Upper lobe of left lung (tissue), 6 donors: ENCODE measurements around the gene AHRR. TPM values are rescaled to one million over a fixed set of nuclear protein-coding genes. Genes with fewer than 3 reads are reported as not detected.

Experiments
- ATAC-seq, 2 donors: fragments of 200-7000 bp; cut with Tn5 transposase; one replicate each; pipeline ENCODE4 v1.9.1; 2022; ENCODE audit warnings: mild to moderate bottlenecking in 2 of 2, moderate library complexity in 2 of 2; ENCODE audit not compliant: low FRiP score in 2 of 2
- DNase-seq, 2 donors: peaks; one replicate each; pipeline ENCODE4 v3.0.0-alpha.2; 2019 to 2020
- H3K27ac ChIP-seq, 4 donors: fragments of 200-600 bp; sonication (generic); one replicate each; pipeline ENCODE4 v1.5.1; 2016 to 2019
- H3K27me3 ChIP-seq, 4 donors: fragments of 200-600 bp; sonication (generic); one replicate each; pipeline ENCODE4 v1.5.1; 2017 to 2019
- H3K36me3 ChIP-seq, 4 donors: fragments of 200-600 bp; sonication (generic); one replicate each; pipeline ENCODE4 v1.5.1; 2016 to 2019
- H3K4me1 ChIP-seq, 4 donors: fragments of 200-600 bp; sonication (generic); one replicate each; pipeline ENCODE4 v1.5.1; 2018 to 2019
- H3K4me3 ChIP-seq, 4 donors: fragments of 200-600 bp; sonication (generic); one replicate each; pipeline ENCODE4 v1.5.1; 2017 to 2019; ENCODE audit warnings: mild to moderate bottlenecking in 2 of 4, moderate library complexity in 1 of 4
- H3K9me3 ChIP-seq, 4 donors: fragments of 200-600 bp; sonication (generic); one replicate each; pipeline ENCODE4 v1.5.1; 2018 to 2019
- EP300 ChIP-seq, 4 donors: sonication (generic); formaldehyde crosslinking; IDR thresholded peaks; one replicate each; pipeline ENCODE4 v1.5.1; 2017; ENCODE audit warnings: antibody characterized with exemption in 4 of 4, control low read depth in 2 of 4
- POLR2A ChIP-seq, 4 donors: fragments of 450-650 bp; IDR thresholded peaks; one replicate each; pipeline ENCODE4 v1.5.1; 2016 to 2017; ENCODE audit warnings: antibody characterized with exemption in 4 of 4, mild to moderate bottlenecking in 2 of 4
- POLR2AphosphoS5 ChIP-seq, 2 donors: sonication (generic); formaldehyde crosslinking; IDR thresholded peaks; one replicate each; pipeline ENCODE4 v1.5.1; 2017; ENCODE audit warnings: antibody characterized with exemption in 2 of 2
- WGBS, 2 donors: methylation state at CpG; one replicate each; pipeline ENCODE4 v1.1.5; 2017 to 2018; 5-methylcytosine and 5-hydroxymethylcytosine counted together
- total RNA-seq, 6 donors: library from RNA; depleted of rRNA in 4 of 6; stranded (reverse); fragments of >200 nt in 4 of 6; gene quantifications; one replicate each; pipeline versions ENCODE4 v1.1.0 to v1.2.1, GENCODE V29; 2016 to 2021
- TF ChIP-seq, protein P1 (sequence below), 6 experiments: fragments of 450-650 bp in 4 of 6; fragments of 200-600 bp in 2 of 6; sonication (generic) in 2 of 6; IDR thresholded peaks; one replicate each; pipeline ENCODE4 v1.5.1; 2016 to 2019; ENCODE audit warnings: antibody characterized with exemption in 6 of 6
- donor health status: DM: no; HTN: no; CAD: no; lungs with moderate emphysema.
- donor health status: DM: no; HTN: yes; CAD: no; lungs with severe emphysema.

Gene AHRR
- total RNA-seq, 6 donors from 2014 or later, result 1.3 to 8.6 (median 4.4) TPM

DNA sequence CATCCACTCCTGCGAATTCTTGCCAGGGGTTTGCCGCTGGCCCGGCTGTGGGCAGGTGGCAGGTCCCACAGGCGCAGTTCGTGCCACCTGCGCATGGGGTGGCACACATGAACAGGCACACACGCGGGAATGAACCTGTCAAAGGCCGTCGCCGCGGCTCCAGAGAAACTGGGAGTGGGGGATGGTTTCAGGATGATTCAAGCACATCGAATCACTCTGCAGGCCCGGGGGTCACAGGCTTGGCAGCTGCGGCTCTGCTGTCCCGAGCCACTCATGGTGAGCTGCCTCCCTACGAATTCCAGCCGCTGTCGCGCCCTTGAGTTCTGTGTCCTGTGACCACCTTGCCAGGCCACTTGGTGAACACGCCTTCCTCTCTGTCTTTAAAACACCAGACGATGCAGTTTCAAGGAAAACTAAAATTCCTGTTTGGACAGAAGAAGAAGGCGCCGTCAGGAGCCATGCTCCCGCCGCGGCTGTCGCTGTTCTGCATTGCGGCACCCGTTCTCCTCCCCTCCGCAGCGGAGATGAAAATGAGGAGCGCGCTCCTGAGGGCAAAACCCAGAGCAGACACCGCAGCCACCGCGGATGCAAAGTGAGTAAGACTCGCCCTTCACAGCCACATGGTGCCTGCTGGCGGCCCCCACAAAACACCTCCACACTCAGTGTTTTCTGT lies 106.0 kb downstream of the AHRR start:
- ATAC-seq (no peak), DNase-seq (peak in 1 of 2 donors; percentile 73)
- no peak for TF ChIP-seq POLR2AphosphoS5 (IDR thresholded peaks at IDR 0.05)
- TF ChIP-seq, protein P1, sequence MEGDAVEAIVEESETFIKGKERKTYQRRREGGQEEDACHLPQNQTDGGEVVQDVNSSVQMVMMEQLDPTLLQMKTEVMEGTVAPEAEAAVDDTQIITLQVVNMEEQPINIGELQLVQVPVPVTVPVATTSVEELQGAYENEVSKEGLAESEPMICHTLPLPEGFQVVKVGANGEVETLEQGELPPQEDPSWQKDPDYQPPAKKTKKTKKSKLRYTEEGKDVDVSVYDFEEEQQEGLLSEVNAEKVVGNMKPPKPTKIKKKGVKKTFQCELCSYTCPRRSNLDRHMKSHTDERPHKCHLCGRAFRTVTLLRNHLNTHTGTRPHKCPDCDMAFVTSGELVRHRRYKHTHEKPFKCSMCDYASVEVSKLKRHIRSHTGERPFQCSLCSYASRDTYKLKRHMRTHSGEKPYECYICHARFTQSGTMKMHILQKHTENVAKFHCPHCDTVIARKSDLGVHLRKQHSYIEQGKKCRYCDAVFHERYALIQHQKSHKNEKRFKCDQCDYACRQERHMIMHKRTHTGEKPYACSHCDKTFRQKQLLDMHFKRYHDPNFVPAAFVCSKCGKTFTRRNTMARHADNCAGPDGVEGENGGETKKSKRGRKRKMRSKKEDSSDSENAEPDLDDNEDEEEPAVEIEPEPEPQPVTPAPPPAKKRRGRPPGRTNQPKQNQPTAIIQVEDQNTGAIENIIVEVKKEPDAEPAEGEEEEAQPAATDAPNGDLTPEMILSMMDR (IDR thresholded peaks at IDR 0.05), result no peak
- no peak for TF ChIP-seq EP300 (IDR thresholded peaks at IDR 0.05)
- TF ChIP-seq POLR2A (IDR thresholded peaks at IDR 0.05), result no peak
- no peaks in the 10 kb centered on the region for H3K27me3 ChIP-seq
- peaks cover 0 to 5% (median 0%) of the 10 kb centered on the region in 4 donors for H3K4me1 ChIP-seq
- no peak overlapping the region for H3K27ac ChIP-seq
- H3K4me3 ChIP-seq, result no peak overlapping the region
- no peaks in the 10 kb centered on the region for H3K9me3 ChIP-seq
- no peaks in the 10 kb centered on the region for H3K36me3 ChIP-seq
- 92% methylated on average over 39 of the region's 39 CpGs for WGBS, 2 donors

DNA sequence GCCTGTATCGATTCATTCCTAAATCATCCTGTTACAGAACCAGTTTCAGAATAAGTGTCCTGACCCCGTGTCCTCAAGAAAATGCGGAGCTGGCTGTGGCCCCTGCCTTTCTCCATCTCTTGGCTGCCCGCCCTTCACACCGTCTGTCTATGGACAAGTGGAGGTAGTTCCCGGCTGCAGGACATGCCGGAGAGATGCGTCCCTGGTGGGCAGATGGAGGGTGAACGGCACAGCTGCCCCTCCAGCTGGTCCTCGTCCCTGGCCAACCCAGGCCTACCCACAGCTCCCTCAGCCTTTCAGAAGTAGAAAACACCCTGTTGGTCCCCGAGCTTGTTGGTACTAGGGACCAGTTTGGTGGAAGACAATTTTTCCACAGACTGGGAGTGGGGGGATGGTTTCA lies 106.7 kb downstream of the AHRR start:
- 79 to 80% methylated on average over 9 to 11 of the region's 11 CpGs for WGBS, 2 donors
- Histone ChIP-seq H3K9me3 (no peaks in the 10 kb centered on the region), H3K36me3 (no peaks in the 10 kb centered on the region), H3K27ac (no peak overlapping the region), H3K4me1 (peaks cover 0 to 5% (median 2%) of the 10 kb centered on the region in 4 donors), H3K4me3 (no peak overlapping the region), H3K27me3 (no peaks in the 10 kb centered on the region)
- DNase-seq (no peak), ATAC-seq (no peak)
- TF ChIP-seq POLR2AphosphoS5 (IDR thresholded peaks at IDR 0.05) (no peak), EP300 (IDR thresholded peaks at IDR 0.05) (no peak), POLR2A (IDR thresholded peaks at IDR 0.05) (no peak)
- TF ChIP-seq, protein P1 (IDR thresholded peaks at IDR 0.05), result no peak

DNA sequence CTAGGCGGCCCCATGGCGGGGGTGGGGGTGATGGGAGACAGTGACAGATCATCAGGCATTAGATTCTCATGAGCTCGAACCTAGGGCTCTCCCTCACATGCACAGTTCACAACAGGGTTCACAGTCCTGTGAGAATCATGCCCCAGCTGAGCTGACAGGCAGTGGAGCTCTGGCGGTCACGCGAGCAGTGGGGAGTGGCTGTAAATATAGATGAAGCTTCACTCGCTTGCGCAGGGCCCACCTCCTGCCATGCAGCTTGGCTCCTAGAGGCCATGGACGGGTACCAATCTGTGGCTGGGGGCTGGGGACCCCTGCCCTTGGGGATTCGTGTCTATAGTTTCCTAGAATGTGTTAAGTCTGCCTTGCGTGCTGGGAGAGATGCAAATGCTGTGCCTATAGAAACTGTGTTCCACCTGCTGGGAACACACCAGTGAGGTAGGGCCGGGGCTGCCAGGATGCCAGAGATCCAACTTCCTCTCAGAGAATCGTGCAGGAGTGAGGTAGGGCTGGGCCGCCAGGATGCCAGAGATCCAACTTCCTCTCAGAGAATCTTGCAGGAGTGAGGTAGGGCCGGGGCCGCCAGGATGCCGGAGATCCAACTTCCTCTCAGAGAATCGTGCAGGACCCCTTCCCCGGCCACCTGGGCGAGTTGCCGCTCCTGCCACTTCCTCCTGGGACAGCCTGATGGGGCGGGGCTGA lies 107.4 kb downstream of the AHRR start:
- Histone ChIP-seq H3K27ac (no peak overlapping the region), H3K4me1 (peaks cover 0 to 5% (median 4%) of the 10 kb centered on the region in 4 donors), H3K27me3 (no peaks in the 10 kb centered on the region), H3K4me3 (no peak overlapping the region), H3K9me3 (no peaks in the 10 kb centered on the region), H3K36me3 (no peaks in the 10 kb centered on the region)
- DNase-seq (no peak), ATAC-seq (no peak)
- 78 to 87% methylated on average over 13 to 22 of the region's 22 CpGs for WGBS, 2 donors
- TF ChIP-seq, protein P1 (IDR thresholded peaks at IDR 0.05), result no peak
- TF ChIP-seq EP300 (IDR thresholded peaks at IDR 0.05) (no peak), POLR2AphosphoS5 (IDR thresholded peaks at IDR 0.05) (no peak), POLR2A (IDR thresholded peaks at IDR 0.05) (no peak)

DNA sequence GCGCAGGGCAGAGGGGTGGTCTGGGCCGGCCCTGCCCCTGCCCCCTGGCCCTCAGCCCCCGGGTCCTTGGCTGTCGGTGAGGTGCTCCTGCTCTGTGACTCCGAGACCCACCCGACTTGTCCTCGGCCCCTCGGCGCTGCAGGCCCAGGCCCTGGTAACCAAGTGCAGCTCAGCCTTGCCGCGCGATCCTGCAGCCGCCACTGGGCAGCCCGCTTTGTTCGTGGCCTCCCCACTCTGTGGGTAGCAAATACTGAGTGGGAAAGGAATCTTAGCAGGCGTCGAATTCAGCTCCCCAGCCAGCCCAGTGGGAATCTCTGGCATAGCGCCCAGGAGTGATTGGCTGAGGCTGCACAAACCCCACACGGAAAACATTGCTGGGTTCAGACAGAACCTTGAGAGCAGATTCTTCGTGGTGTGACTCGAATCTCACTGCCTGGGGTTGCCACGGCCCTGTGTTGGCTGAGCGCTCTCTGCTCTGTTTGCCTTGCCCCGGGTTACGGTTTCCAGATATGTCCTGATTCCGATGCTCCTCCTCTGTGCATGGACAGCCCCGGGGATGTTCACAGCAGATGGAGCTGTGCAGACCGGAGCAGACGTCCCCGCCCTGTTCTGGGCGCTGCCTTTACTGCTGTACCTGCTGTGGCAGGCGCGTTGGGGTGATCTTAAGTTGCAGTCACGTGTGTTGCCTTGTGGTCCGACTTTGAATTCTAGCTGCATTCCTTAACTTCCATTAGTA lies 108.1 kb downstream of the AHRR start:
- DNase-seq (peak in 1 of 2 donors; percentile 84), ATAC-seq (peak in 1 of 2 donors; percentile 39)
- no peak for TF ChIP-seq POLR2A (IDR thresholded peaks at IDR 0.05)
- TF ChIP-seq EP300 (IDR thresholded peaks at IDR 0.05), result no peak
- TF ChIP-seq POLR2AphosphoS5 (IDR thresholded peaks at IDR 0.05), result no peak
- TF ChIP-seq, protein P1 (IDR thresholded peaks at IDR 0.05), result no peak
- Histone ChIP-seq H3K4me3 (no peak overlapping the region), H3K4me1 (peaks cover 0 to 5% (median 3%) of the 10 kb centered on the region in 4 donors), H3K9me3 (no peaks in the 10 kb centered on the region), H3K27me3 (no peaks in the 10 kb centered on the region), H3K27ac (no peak overlapping the region), H3K36me3 (no peaks in the 10 kb centered on the region)
- 76 to 82% methylated on average over 26 to 33 of the region's 35 CpGs for WGBS, 2 donors
